Caco-2 (cell line): ENCODE data around the gene BARX2. TPM values are rescaled to one million over a fixed set of nuclear protein-coding genes. Genes with fewer than 3 reads are reported as not detected.
A peak's percentile ranks its signal among the peaks of the same experiment; 100 is the strongest.

ENCODE experiments used
- BruUV-seq: library from RNA; stranded (reverse); fragments of 400-500 nt; replicated peaks from 2 replicates; lab custom pipeline; 2021; lab: Mats Ljungman, UMichigan
- CTCF ChIA-PET: fragments of 300-600 bp; sonication (Branson Sonifier 250); formaldehyde crosslinking; loops from one replicate; lab custom pipeline; 2022; ENCODE audit warnings: antibody characterized with exemption; lab: Charles Lee
- POLR2A ChIA-PET: fragments of 300-600 bp; sonication (Branson Sonifier 250); formaldehyde crosslinking; loops from one replicate; lab custom pipeline; 2022; ENCODE audit warnings: antibody characterized with exemption; lab: Charles Lee
- DNase-seq, 2 experiments: peaks; one replicate each; pipeline versions ENCODE4 v3.0.0 to v3.0.0-alpha.2; 2020 to 2022
- H3K27me3 ChIP-seq: replicated peaks from 2 replicates; pipeline ENCODE4 v1.6.0; 2011; ENCODE audit warnings: low read length; ENCODE audit not compliant: control insufficient read depth, insufficient read depth
- H3K36me3 ChIP-seq: 2 replicates; pipeline ENCODE4 v1.5.1; 2011; ENCODE audit warnings: low read length; ENCODE audit not compliant: control insufficient read depth, insufficient read depth
- H3K4me1 ChIP-seq: fragments of 250-450 bp; sonication (Bioruptor Pico); 2 replicates; pipeline ENCODE4 v1.5.1; 2020; ENCODE audit warnings: mild to moderate bottlenecking
- H3K4me3 ChIP-seq: 2 replicates; pipeline ENCODE4 v1.5.1; 2011; ENCODE audit warnings: low read depth, mild to moderate bottlenecking, control low read depth, low read length
- H3K9me3 ChIP-seq: fragments of 250-450 bp; sonication (Bioruptor Pico); 2 replicates; pipeline ENCODE4 v1.5.1; 2020; ENCODE audit warnings: mild to moderate bottlenecking, moderate library complexity
- H3K27ac Mint-ChIP-seq: one replicate; pipeline ENCODE4 v1.8.0; 2022; ENCODE audit warnings: mixed read lengths; ENCODE audit not compliant: unreplicated experiment
- H3K27me3 Mint-ChIP-seq: one replicate; pipeline ENCODE4 v1.8.0; 2022; ENCODE audit warnings: mixed read lengths; ENCODE audit not compliant: insufficient read depth, unreplicated experiment
- H3K36me3 Mint-ChIP-seq: one replicate; pipeline ENCODE4 v1.8.0; 2022; ENCODE audit warnings: mild to moderate bottlenecking, mixed read lengths; ENCODE audit not compliant: insufficient read depth, unreplicated experiment
- H3K4me1 Mint-ChIP-seq: one replicate; pipeline ENCODE4 v1.8.0; 2022; ENCODE audit warnings: low read depth, mixed read lengths; ENCODE audit not compliant: unreplicated experiment
- H3K4me3 Mint-ChIP-seq: one replicate; pipeline ENCODE4 v1.8.0; 2022; ENCODE audit warnings: mild to moderate bottlenecking, moderate library complexity, mixed read lengths; ENCODE audit not compliant: unreplicated experiment
- H3K9me3 Mint-ChIP-seq: one replicate; pipeline ENCODE4 v1.8.0; 2022; ENCODE audit warnings: mixed read lengths; ENCODE audit not compliant: unreplicated experiment
- CTCF ChIP-seq, 2 experiments: fragments of 200-600 bp in 1 of 2; IDR thresholded peaks; 1 replicate in 1 of 2; 2 replicates in 1 of 2; pipeline versions ENCODE4 v1.5.1 to v1.8.0; 2011 to 2022; ENCODE audit warnings: antibody characterized with exemption in 1 of 2, control low read depth in 1 of 2, inconsistent platforms in 1 of 2, low read depth in 1 of 2, low read length in 1 of 2, mild to moderate bottlenecking in 1 of 2, moderate library complexity in 1 of 2; ENCODE audit not compliant: insufficient read depth in 1 of 2, severe bottlenecking in 1 of 2, unreplicated experiment in 1 of 2
- intact Hi-C: fragments of 100-400 bp; cut with micrococcal nuclease; formaldehyde crosslinking; loops from one replicate; pipeline ENCODE4 v1.10.0; 2022; ENCODE audit not compliant: unreplicated experiment
- total RNA-seq: library from RNA; stranded (reverse); gene quantifications from 2 replicates; pipeline ENCODE4 v1.2.3, GENCODE V29; 2022

Gene BARX2
- total RNA-seq, 1 experiment from 2014 or later = 0.82 TPM

DNA sequence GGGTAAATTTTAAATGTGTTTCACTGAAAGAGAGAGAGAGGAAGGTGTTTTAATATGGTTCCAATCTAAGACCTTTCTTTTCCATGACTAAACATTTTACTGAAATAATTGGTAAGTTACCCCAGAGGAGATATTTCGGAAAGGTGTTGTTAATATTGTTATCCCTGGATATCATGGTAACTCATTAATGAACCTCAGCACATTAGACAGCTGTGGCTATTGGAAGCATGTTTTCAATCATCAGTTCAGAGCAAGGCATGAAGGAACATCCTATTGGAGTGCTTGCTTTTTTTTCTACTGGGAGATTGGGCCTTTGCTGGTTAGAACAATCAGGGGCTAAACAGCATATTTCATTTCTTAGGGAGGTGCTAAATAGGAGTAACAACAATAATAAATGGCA lies 11.8 kb downstream of the BARX2 start:
- Histone ChIP-seq H3K4me3 (no peak overlapping the region), H3K36me3 (no peaks in the 10 kb centered on the region), H3K9me3 (no peaks in the 10 kb centered on the region), H3K27me3 (no peaks in the 10 kb centered on the region), H3K4me1 (peaks cover 25% of the 10 kb centered on the region)
- Mint-ChIP-seq H3K27ac (no peak overlapping the region), H3K4me1 (peaks cover 23% of the 10 kb centered on the region), H3K4me3 (peak overlapping the region; percentile 16), H3K27me3 (no peaks in the 10 kb centered on the region), H3K9me3 (no peaks in the 10 kb centered on the region), H3K36me3 (no peaks in the 10 kb centered on the region)
- ChIA-PET CTCF (interaction anchor here (1.1 kb wide), 1 partner anchor 23 kb away, joined by 3 read pairs; no protein-coding TSS in a partner anchor), POLR2A (no interaction called here)
- no peak for TF ChIP-seq CTCF (IDR thresholded peaks at IDR 0.05; ENCODE audit: insufficient read depth in 1 of 2, low read depth in 1 of 2, low read length in 1 of 2, severe bottlenecking in 1 of 2, unreplicated experiment in 1 of 2)
- BruUV-seq = no TSS peak
- intact Hi-C loops = no loop called here
- DNase-seq = no peak

DNA sequence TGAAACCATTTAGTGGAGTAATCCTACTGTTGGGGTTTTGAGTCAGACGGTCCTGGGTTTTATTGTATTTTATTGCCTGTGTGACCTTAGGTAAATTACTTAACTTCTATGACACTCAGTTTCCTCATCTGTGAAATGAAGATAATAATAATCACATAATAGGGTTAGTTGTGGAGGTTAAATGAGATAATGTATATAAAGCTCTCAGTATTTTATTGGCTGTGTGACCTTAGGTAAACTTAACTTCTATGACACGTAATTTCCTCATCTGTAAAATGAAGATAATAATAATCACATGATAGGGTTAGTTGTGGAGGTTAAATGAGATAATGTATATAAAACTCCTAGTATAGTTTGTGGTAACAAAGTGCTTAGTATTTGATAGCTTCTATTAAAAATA lies 13.2 kb downstream of the BARX2 start:
- BruUV-seq = no TSS peak
- Mint-ChIP-seq H3K9me3 (no peaks in the 10 kb centered on the region), H3K27me3 (no peaks in the 10 kb centered on the region), H3K27ac (no peak overlapping the region), H3K4me1 (peaks cover 25% of the 10 kb centered on the region), H3K4me3 (no peak overlapping the region), H3K36me3 (no peaks in the 10 kb centered on the region)
- ChIA-PET POLR2A (no interaction called here), CTCF (no interaction called here)
- Histone ChIP-seq H3K4me3 (no peak overlapping the region), H3K36me3 (no peaks in the 10 kb centered on the region), H3K4me1 (peaks cover 25% of the 10 kb centered on the region), H3K27me3 (no peaks in the 10 kb centered on the region), H3K9me3 (no peaks in the 10 kb centered on the region)
- no peak for DNase-seq
- TF ChIP-seq CTCF (IDR thresholded peaks at IDR 0.05; ENCODE audit: insufficient read depth in 1 of 2, low read depth in 1 of 2, low read length in 1 of 2, severe bottlenecking in 1 of 2, unreplicated experiment in 1 of 2) = no peak
- intact Hi-C loops = no loop called here

GRCh38 chr11:129390303-129390821 lies 14.7 kb downstream of the BARX2 start:
- H3K9me3 Mint-ChIP-seq = no peaks in the 10 kb centered on the region
- BruUV-seq = no TSS peak
- no peaks in the 10 kb centered on the region for H3K27me3 Mint-ChIP-seq
- no peak for TF ChIP-seq CTCF (IDR thresholded peaks at IDR 0.05; ENCODE audit: insufficient read depth in 1 of 2, low read depth in 1 of 2, low read length in 1 of 2, severe bottlenecking in 1 of 2, unreplicated experiment in 1 of 2)
- no peaks in the 10 kb centered on the region for H3K27me3 ChIP-seq
- H3K4me3 ChIP-seq = no peak overlapping the region
- H3K4me3 Mint-ChIP-seq = no peak overlapping the region
- CTCF ChIA-PET = no interaction called here
- no peaks in the 10 kb centered on the region for H3K9me3 ChIP-seq
- H3K27ac Mint-ChIP-seq = no peak overlapping the region
- H3K4me1 Mint-ChIP-seq = peaks cover 29% of the 10 kb centered on the region
- DNase-seq = no peak
- H3K36me3 ChIP-seq = no peaks in the 10 kb centered on the region
- H3K36me3 Mint-ChIP-seq = no peaks in the 10 kb centered on the region
- intact Hi-C loops = no loop called here
- POLR2A ChIA-PET = no interaction called here
- peaks cover 25% of the 10 kb centered on the region for H3K4me1 ChIP-seq
